ENCODE results near the gene KCNK15. TPM values are rescaled to one million over a fixed set of nuclear protein-coding genes. Genes with fewer than 3 reads are reported as not detected.

The KCNK15 gene
- total and polyA plus RNA-seq, 9 donors, result 0.13 to 0.58 (median 0.36) TPM; not detected in 2

- Histone ChIP-seq H3K9me3 (replicated peaks; ENCODE audit: control insufficient read depth, low read depth, low read length) (no peaks in the 10 kb centered on the region), H3K27me3 (ENCODE audit: control insufficient read depth, insufficient read depth, low read length) (no peaks in the 10 kb centered on the region), H3K27ac (ENCODE audit: low read length) (no peak overlapping the region), H3K4me3 (ENCODE audit: low read length) (no peak overlapping the region), H3K36me3 (ENCODE audit: control insufficient read depth, insufficient read depth, low read length) (no peaks in the 10 kb centered on the region), H3K4me1 (ENCODE audit: control insufficient read depth, insufficient read depth, low read length) (no peaks in the 10 kb centered on the region)
- WGBS (ENCODE audit: insufficient coverage), result 71% methylated on average over 1 of the region's 1 CpG
- DNase-seq, result no peak
Observed at GRCh38 chr20:44784688-44785087, 39.0 kb downstream of the KCNK15 start.

- Histone ChIP-seq H3K36me3 (ENCODE audit: control insufficient read depth, insufficient read depth, low read length) (no peaks in the 10 kb centered on the region), H3K27ac (ENCODE audit: low read length) (no peak overlapping the region), H3K4me3 (ENCODE audit: low read length) (no peak overlapping the region), H3K9me3 (replicated peaks; ENCODE audit: control insufficient read depth, low read depth, low read length) (no peaks in the 10 kb centered on the region), H3K27me3 (ENCODE audit: control insufficient read depth, insufficient read depth, low read length) (no peaks in the 10 kb centered on the region), H3K4me1 (ENCODE audit: control insufficient read depth, insufficient read depth, low read length) (peaks cover 3% of the 10 kb centered on the region)
- no peak for DNase-seq
- 40% methylated on average over 1 of the region's 1 CpG for WGBS (ENCODE audit: insufficient coverage)
Observed at GRCh38 chr20:44785768-44786167, 40.1 kb downstream of the KCNK15 start.

DNA sequence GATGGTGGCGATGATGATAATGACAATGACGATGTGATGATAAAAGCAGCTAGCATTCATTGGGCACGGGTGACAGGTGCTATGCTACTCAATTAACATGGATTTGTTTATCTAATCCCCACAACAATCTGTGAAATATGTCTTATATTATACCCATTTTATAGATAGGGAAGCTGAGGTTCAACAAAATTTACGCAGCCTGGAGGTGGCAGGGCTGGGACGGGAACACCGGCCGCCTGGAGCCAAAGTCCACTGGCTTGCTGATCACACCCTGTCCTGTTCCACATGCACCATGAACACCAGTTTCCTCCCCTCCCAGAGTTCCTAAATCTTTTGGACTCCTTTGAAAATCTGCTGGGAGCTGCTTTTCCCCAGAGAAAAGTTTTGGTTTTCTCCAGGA, 41.6 kb downstream of the KCNK15 start:
- no peaks in the 10 kb centered on the region for H3K9me3 ChIP-seq (replicated peaks; ENCODE audit: control insufficient read depth, low read depth, low read length)
- no peak overlapping the region for H3K4me3 ChIP-seq (ENCODE audit: low read length)
- H3K36me3 ChIP-seq (ENCODE audit: control insufficient read depth, insufficient read depth, low read length), result no peaks in the 10 kb centered on the region
- no CpG with 5 or more reads among the region's 7 CpGs for WGBS (ENCODE audit: insufficient coverage)
- H3K27ac ChIP-seq (ENCODE audit: low read length), result no peak overlapping the region
- H3K4me1 ChIP-seq (ENCODE audit: control insufficient read depth, insufficient read depth, low read length), result peaks cover 13% of the 10 kb centered on the region
- DNase-seq, result no peak
- no peaks in the 10 kb centered on the region for H3K27me3 ChIP-seq (ENCODE audit: control insufficient read depth, insufficient read depth, low read length)

DNA sequence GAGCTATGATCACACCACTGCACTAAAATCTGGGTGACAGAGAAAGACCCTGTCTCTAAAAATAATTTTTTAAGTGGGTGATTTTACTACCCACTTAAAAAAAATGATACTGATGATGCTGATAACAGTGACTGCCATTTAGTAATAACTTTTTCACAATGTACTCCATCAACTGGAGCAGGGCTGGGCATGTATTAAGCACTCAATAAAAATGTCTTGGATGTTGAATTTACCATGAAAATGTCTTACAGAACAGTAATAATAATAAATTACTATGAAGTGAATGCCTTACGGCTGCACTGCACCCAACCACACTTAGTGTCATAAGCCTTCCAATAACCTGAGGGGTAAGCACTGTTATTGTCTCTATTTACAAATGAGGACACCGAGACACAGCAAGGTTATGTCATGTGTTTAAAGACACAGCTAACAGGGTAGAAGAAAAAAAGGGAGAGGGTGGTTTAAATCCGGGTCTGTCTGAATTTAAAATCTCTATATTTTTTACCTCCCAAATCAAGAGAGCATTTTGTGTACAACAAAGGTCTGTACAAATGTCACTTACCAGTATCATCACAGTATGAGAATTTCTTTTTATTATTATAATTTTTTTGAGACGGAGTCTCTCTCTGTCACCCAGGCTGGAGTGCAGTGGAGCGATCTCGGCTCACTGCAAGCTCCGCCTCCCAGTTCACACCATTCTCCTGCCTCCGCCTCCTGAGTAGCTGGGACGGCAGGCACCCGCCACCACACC, 43.2 kb downstream of the KCNK15 start:
- H3K9me3 ChIP-seq (replicated peaks; ENCODE audit: control insufficient read depth, low read depth, low read length), result no peaks in the 10 kb centered on the region
- WGBS (ENCODE audit: insufficient coverage), result 80% methylated on average over 1 of the region's 10 CpGs
- no peaks in the 10 kb centered on the region for H3K36me3 ChIP-seq (ENCODE audit: control insufficient read depth, insufficient read depth, low read length)
- peaks cover 13% of the 10 kb centered on the region for H3K4me1 ChIP-seq (ENCODE audit: control insufficient read depth, insufficient read depth, low read length)
- H3K4me3 ChIP-seq (ENCODE audit: low read length), result no peak overlapping the region
- no peak overlapping the region for H3K27ac ChIP-seq (ENCODE audit: low read length)
- no peaks in the 10 kb centered on the region for H3K27me3 ChIP-seq (ENCODE audit: control insufficient read depth, insufficient read depth, low read length)
- no peak for DNase-seq

DNA sequence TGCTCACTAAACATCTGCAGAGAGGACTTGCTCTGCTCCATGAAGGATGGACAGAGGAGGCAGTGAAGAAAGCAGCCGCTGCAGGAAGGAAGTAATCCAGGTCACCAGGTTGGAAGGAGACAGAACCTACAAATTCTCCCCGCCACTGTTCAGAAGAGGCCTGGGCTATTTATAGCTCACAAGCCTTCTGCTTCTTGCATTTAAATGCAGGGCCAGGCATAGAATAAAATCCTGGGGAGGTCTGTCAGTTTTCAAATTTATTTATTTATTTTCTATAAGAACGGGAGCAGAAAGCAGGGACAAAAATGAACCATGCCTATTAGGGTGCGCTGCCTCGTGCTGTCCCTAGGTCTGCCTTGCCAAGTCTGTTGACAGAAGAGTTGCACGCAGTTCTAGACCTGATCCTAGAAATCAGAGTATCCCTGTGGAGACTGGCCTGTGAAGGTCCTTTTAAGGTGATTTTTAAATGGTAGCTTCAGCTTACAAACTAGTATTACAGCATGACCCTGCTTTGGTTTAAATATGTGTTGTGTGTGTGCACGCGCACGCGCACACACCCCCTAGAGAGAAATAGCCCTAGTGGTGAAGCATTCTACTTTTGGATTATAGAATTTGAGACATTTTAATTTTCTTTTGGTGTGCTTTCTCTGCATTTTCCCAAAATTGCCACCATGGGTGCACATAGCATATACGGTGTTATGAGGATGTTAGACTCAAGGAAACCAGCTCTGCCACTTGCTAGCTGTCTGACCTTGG, 45.2 kb downstream of the KCNK15 start:
- Histone ChIP-seq H3K36me3 (ENCODE audit: control insufficient read depth, insufficient read depth, low read length) (no peaks in the 10 kb centered on the region), H3K27me3 (ENCODE audit: control insufficient read depth, insufficient read depth, low read length) (no peaks in the 10 kb centered on the region), H3K4me3 (ENCODE audit: low read length) (no peak overlapping the region), H3K4me1 (ENCODE audit: control insufficient read depth, insufficient read depth, low read length) (peaks cover 13% of the 10 kb centered on the region), H3K9me3 (replicated peaks; ENCODE audit: control insufficient read depth, low read depth, low read length) (no peaks in the 10 kb centered on the region), H3K27ac (ENCODE audit: low read length) (no peak overlapping the region)
- no peak for DNase-seq
- 61% methylated on average over 3 of the region's 11 CpGs for WGBS (ENCODE audit: insufficient coverage)

- Histone ChIP-seq H3K4me1 (ENCODE audit: control insufficient read depth, insufficient read depth, low read length) (peaks cover 13% of the 10 kb centered on the region), H3K27me3 (ENCODE audit: control insufficient read depth, insufficient read depth, low read length) (no peaks in the 10 kb centered on the region), H3K4me3 (ENCODE audit: low read length) (no peak overlapping the region), H3K27ac (ENCODE audit: low read length) (no peak overlapping the region), H3K36me3 (ENCODE audit: control insufficient read depth, insufficient read depth, low read length) (no peaks in the 10 kb centered on the region), H3K9me3 (replicated peaks; ENCODE audit: control insufficient read depth, low read depth, low read length) (no peaks in the 10 kb centered on the region)
- no peak for DNase-seq
- 86% methylated on average over 3 of the region's 7 CpGs for WGBS (ENCODE audit: insufficient coverage)
Observed at GRCh38 chr20:44792796-44793195, 47.1 kb downstream of the KCNK15 start.

DNA sequence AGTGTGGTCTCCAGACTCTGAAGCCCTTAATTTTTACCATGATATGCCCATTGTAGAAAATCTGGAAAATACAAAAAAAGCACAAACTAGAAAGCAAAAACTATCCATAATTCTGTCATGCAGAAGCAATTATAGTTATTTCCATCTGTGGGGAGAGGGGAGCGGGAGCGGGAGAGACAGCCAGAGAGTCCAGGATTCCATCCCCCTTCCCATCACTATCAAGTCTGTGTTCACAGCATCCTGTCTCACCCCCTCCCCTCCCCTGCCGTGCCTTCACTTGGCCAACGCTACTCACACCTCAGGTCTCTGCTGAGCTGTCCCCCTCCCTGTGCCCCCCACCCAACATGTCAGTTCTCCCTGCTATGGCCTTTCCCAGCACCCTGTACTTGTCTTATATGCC, 50.2 kb downstream of the KCNK15 start:
- no peak overlapping the region for H3K27ac ChIP-seq (ENCODE audit: low read length)
- no peaks in the 10 kb centered on the region for H3K27me3 ChIP-seq (ENCODE audit: control insufficient read depth, insufficient read depth, low read length)
- H3K4me3 ChIP-seq (ENCODE audit: low read length), result no peak overlapping the region
- no peaks in the 10 kb centered on the region for H3K9me3 ChIP-seq (replicated peaks; ENCODE audit: control insufficient read depth, low read depth, low read length)
- H3K36me3 ChIP-seq (ENCODE audit: control insufficient read depth, insufficient read depth, low read length), result no peaks in the 10 kb centered on the region
- peaks cover 11% of the 10 kb centered on the region for H3K4me1 ChIP-seq (ENCODE audit: control insufficient read depth, insufficient read depth, low read length)
- WGBS (ENCODE audit: insufficient coverage), result 22% methylated on average over 2 of the region's 4 CpGs
- DNase-seq, result no peak

GRCh38 chr20:44796311-44796710, 50.6 kb downstream of the KCNK15 start:
- Histone ChIP-seq H3K4me1 (ENCODE audit: control insufficient read depth, insufficient read depth, low read length) (peaks cover 9% of the 10 kb centered on the region), H3K27ac (ENCODE audit: low read length) (no peak overlapping the region), H3K36me3 (ENCODE audit: control insufficient read depth, insufficient read depth, low read length) (no peaks in the 10 kb centered on the region), H3K9me3 (replicated peaks; ENCODE audit: control insufficient read depth, low read depth, low read length) (no peaks in the 10 kb centered on the region), H3K27me3 (ENCODE audit: control insufficient read depth, insufficient read depth, low read length) (no peaks in the 10 kb centered on the region), H3K4me3 (ENCODE audit: low read length) (no peak overlapping the region)
- DNase-seq, result no peak

DNA sequence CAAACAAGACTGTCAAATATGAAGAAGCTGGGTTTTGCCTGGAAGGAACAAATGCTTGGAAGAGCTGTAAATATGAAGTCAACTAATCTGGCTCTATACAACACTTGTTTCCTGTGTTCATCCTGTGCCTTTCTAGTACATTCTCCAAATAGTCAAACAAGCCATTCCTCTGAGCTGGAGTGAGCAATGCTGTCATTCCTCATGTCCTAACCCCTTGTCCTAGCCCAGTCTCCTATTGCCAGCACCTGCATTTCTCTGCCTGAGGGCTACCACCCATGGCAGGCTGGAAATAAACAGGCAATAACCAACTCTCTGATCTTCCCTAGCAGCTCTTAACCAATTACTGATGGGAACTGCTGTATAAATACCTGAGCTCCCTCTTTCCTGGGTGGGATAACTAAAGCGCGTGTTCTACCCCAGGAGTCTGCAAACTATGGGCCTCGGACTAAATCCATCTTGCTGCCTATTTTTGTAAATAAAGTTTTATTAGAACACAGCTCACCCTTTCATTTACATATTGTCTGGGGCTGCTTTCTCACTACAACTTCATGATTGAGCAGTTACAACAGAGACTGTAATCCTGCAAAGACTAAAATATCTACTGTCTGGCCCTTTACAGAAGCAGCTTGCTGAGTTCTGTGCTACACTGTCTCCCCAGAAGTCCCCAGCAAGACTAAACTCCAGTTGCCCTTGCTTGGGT, 51.2 kb downstream of the KCNK15 start:
- Histone ChIP-seq H3K4me1 (ENCODE audit: control insufficient read depth, insufficient read depth, low read length) (peaks cover 9% of the 10 kb centered on the region), H3K36me3 (ENCODE audit: control insufficient read depth, insufficient read depth, low read length) (no peaks in the 10 kb centered on the region), H3K27ac (ENCODE audit: low read length) (no peak overlapping the region), H3K27me3 (ENCODE audit: control insufficient read depth, insufficient read depth, low read length) (no peaks in the 10 kb centered on the region), H3K9me3 (replicated peaks; ENCODE audit: control insufficient read depth, low read depth, low read length) (no peaks in the 10 kb centered on the region), H3K4me3 (ENCODE audit: low read length) (no peak overlapping the region)
- WGBS (ENCODE audit: insufficient coverage), result no CpG with 5 or more reads among the region's 3 CpGs
- DNase-seq, result no peak

DNA sequence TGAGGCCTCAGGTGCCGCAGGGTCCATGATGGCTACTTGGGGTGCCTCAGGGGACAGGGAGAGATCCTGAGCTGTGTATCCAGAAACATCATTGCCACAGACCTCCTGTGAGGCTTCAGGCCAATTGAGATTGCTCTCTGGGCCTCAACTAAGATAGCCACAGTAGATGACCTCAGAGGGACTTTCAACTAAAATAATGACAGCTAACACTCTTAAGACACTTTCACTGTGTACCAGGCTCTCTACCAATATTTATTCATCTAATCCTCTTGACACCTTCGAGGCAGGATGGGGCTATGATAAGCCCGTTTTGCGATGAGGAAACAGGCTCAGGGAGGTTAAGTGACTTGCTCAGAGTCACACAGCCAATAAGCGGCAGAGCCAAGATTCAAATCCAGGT, 54.0 kb downstream of the KCNK15 start:
- H3K4me1 ChIP-seq (ENCODE audit: control insufficient read depth, insufficient read depth, low read length), result peaks cover 26% of the 10 kb centered on the region
- H3K4me3 ChIP-seq (ENCODE audit: low read length), result no peak overlapping the region
- DNase-seq, result no peak
- H3K36me3 ChIP-seq (ENCODE audit: control insufficient read depth, insufficient read depth, low read length), result no peaks in the 10 kb centered on the region
- WGBS (ENCODE audit: insufficient coverage), result 70% methylated on average over 2 of the region's 5 CpGs
- no peaks in the 10 kb centered on the region for H3K27me3 ChIP-seq (ENCODE audit: control insufficient read depth, insufficient read depth, low read length)
- no peaks in the 10 kb centered on the region for H3K9me3 ChIP-seq (replicated peaks; ENCODE audit: control insufficient read depth, low read depth, low read length)
- no peak overlapping the region for H3K27ac ChIP-seq (ENCODE audit: low read length)

Data from muscle of leg (tissue), 11 donors.